T-helper 2 cell treated with Interferon-gamma antibody and Interleukin-4, amounts not matched to agents 100 ng/mL and 5 ng/mL, for 36 hours (primary cell): ENCODE data around the gene RPH3AL. TPM values are rescaled to one million over a fixed set of nuclear protein-coding genes. Genes with fewer than 3 reads are reported as not detected.
"Not testable (repeated sequence)": the region's sequence is repeated elsewhere in the genome, so short reads cannot be mapped to it uniquely, and the experiment has no call there.

Source experiments
- intact Hi-C: fragments of 100-400 bp; cut with micrococcal nuclease; formaldehyde crosslinking; loops from one replicate; pipeline ENCODE4 v1.15.1; 2023
- total RNA-seq: library from RNA; stranded (reverse); gene quantifications from 2 replicates; pipeline ENCODE4 v1.2.3, GENCODE V29; 2022

The RPH3AL gene
- total RNA-seq, 1 donor from 2014 or later, result 4.9 TPM

DNA sequence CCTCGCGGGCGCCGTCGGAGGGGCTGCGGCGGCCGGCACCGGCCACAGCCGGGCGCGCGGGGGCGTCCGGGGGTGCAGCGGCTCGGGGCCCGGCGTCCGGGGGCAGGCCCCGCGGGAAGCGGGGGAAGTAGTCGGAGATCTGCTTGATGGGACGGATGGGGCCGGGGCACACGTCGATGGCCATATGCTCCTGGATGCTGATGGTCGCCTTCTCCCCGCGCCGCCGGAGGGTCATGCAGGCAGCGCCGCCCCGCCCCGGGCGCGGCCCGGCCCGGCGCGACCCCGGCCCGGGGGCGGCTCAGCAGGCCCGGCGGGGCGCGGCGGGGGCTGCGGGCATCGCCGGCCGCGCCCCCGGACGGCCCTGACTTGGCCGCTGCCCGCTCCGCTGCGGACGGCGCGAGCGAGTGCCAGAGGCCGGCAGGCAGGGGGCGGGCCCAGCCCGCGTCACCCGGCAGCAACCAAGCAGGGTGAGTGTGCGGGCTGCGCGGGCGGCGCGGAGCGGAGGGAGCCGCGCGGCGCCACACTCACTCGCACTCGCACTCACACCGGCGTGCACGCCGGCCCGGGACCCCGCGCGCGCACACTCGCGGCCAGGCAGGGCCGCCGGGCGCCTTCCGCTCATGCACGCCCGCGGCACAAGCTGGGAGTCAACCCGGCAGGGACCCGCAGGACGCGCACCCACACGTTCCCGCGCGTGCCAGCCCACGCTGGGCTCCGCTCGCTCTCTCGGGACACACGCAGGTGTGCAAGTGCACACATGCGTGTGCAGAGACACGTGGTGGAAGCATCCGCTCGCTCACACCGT is 171.2 kb downstream of the RPH3AL start, which contains the start of gene DOC2B:
Gene DOC2B, minus strand, starts transcription at position 406 of the 805 bp plus-strand sequence. Its CDS starts 171 bp downstream, at position 235.
- intact Hi-C loops, result no loop called here

DNA sequence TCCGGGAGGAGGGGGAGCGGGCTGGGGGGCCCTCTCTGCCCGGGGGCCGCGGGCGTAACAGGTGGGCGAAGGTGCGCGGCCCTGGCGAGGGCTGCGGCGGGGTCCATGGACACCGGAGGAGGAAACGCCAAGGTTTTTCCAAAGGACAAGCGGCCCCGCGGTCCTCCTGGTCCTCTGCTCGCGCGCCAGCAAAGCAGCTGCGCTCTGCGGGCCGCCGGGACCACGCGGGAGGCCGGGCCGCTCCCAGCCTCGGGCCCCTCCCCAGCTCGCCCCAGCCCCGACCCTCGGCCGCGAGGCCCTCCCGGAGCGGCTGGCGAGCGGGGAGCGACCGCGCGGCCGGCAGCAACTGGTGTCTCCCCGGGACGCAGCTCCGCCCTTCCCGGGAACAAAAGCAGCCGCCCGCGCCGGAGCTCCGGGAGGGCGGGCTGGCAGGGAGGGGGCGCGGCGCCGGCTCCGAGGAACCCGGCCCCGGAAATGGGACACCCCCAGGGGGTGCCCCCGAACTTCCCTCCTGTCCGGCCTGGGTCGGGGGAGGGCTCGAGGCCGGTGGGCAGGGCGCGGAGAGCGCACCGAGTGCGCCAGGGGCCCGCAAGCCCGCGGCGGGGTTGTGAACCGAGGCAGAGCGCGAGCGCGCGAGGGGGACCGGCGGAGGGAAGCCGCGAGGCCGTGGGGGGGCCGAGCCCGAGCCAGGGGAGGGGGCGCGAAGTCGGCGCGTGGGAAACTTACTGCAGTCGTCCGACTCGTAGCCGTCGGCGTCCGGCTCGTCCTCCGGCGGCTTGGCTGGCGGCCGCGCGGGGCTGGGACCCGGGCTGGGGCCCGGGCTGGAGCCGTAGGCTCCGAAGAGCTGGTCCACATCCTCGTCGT is 172.0 kb downstream of the RPH3AL start:
- intact Hi-C loops, result no loop called here

DNA sequence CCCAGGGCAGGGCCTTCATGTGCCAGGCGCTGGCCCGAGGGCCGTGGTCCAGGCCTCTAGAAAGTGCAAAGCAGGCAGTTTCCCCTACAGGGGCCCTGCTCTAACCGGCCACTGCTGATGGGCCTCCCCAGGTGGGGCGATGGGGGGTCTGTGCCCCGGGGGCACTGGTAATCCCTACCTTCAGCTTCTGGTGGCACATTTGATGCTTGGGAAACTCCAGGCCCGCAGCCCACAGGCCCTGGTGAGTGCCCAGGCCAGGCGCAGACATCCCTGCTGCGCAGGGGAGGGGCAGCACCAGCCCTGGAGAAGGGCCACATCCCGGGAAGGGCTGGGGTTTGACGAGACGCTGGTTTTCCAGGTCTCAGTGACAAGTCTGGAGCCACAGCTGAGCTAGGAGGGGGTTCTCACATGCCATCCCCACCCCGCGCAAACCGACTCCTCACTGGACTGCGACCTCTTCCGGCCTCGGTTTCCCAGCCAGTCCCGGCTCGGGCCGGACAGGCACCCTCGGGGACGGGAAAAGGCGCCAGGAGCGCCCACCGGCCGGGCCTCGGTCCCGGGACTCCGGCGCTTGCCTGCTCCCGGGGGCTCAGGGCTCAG is 172.7 kb downstream of the RPH3AL start:
- intact Hi-C loops, result no loop called here

DNA sequence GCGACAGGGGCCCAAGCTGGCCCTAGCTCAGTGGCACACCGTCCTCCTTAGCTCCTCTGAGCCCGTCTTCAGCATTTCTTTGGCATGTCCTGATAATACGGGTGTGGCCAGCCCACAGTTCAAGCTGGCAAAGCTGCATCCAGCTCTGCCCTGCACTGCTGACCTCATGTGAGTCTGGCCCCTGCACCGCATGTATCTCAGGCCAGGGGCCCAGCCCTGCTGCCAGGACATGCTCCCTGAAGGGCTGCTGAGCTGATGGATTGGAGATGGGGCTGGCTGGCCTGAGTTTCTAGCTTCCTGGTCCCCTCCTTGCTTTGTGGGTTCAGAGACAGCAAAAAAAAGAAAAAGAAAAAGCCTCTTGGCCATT is 173.6 kb downstream of the RPH3AL start:
- intact Hi-C loops, result no loop called here

DNA sequence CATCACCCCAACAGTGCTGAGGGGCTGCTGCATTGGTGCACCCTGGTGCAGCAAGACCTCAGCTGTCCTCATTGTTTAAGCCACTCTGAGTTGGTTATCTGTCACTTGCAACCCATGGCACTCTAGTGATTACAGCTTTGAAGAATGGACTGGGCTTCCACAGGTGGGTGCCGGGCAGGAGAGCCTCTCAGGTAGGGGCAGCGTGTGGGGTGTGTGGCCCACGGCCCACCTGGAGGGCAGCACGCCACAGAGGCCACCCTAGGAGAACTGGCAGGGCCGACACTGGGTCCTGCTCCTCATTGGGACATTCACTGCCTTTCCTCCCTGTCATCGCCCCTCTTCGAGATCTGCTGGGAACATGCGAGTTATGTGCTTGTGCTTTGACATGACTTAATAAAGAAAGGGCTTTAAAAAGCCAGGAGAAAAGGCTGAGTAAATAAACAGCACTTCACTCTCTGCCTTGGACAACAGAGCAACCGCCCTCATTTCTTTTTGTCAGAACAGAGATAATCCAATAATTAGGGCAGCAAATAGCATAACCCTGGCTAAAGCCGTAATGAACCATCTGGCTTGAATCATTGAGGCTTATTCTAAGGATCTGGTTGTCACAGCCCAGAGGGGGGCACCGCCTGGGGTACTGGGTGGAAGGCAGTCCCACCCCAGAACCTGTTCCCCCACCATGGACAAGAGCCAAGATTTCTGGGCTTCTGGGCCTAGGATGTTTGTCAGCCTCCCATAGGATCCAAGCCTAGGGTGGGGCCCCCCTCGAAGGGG is 174.1 kb downstream of the RPH3AL start:
- intact Hi-C loops, result no loop called here

DNA sequence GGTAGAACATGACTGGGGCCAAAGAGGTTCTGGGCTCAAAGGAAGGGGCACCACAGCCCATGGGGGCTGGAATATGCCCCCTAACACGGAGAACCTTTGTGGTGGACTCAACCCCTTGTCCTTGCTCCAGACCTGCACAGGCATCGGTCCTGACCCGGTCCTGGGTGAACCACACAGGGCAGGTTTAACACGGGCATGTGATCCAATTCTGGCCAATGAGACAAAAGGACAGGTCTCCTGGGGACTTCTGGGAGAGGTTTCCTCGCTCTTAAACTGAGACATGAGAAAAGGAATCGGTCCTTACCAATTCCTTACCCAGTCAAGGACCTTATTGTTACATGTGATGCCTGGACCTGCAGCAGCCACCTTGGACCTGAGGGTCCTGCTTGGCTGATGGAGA is 174.8 kb downstream of the RPH3AL start:
- intact Hi-C loops, result no loop called here

DNA sequence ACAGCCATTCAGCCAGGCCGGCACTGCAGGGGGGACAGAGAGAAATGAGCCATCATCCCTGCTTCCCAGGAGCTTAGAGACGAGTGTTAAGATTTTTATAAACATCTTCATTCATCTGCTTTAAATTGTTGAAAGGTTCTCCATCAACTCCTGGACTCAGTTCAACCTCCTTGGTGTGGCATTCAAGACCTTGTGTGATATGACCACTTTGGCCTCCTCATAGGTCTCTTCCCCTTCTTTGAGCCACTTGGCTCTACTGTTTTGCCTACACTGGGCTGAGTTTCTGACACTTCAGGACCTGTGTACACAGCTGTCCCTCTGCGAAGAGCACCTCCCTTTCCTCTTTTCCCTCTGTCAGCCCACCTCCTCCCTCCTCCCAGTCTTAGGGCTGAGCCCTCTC is 175.5 kb downstream of the RPH3AL start:
- intact Hi-C loops, result no loop called here

DNA sequence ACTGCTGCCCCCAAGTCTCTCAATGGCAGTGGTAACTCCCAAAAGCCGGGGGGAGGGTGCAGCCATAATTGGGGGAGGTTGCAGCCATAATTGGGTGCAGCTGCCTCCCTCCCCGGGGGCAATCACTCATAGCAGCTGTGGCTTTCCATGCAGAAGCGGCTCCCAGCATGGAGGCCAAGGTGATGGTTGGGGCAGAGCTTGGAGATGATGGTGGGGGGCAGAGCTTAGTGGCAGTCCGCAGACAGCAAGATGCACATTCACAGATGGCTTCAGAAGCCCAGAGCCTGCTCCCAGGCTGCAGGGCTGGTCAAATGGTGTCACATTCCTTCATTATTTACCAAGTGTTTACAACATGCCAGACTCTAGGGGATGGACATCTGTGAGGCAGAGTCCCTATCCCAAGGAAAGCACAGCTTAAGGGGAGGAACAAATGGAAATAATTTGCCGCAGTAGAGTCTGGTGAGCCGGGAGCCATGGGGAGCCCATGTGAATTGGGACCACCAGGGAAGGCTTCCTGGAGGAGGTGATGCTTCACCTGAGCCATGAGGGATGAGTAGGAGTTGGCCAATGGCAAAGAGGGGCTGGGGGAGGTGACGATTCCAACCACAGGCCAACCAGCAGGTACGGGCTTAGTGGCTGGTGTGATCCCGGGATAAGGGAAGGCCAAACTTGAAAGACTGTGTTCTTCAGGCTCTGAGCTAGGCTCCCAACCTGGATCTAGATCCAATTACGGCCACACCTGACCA is 179.3 kb downstream of the RPH3AL start:
- intact Hi-C loops, result no loop called here

DNA sequence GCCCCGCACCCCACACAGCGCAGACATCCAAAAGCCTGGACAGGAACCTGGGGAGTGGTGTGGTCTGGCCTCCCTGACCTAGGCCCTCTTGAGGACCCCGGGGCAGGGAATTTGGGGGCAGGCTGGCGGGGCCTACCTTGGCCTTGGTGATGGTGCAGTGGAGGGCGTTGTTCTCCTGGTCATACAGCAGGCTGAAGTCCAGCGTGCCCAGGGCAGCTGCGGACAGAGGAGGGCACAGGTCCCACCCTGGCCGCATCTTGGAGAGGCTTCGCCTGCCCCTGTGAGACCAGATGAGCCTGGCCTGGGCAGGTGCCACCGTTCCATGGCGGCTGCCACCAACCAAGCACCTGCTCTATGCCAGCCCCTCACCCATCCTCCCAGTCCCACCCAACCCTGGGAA is 180.2 kb downstream of the RPH3AL start:
- intact Hi-C loops, result no loop called here

DNA sequence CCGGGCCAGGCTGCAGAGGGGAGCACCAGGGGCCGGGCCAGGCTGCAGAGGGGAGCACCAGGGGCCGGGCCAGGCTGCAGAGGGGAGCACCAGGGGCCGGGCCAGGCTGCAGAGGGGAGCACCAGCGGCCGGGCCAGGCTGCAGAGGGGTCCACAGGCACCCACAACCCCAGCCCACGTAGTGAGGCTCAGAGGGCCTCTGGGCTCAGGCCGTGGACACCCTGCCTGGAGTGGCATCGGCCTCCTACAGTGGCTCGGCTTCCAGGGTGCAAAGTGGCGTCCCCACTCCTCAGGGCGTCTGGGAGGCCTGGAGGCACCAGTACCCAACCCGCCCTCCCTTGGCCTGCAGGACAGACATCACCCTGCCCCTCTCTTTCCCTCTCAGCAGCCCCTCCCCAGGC is 180.7 kb downstream of the RPH3AL start:
- intact Hi-C loops, result no loop called here

DNA sequence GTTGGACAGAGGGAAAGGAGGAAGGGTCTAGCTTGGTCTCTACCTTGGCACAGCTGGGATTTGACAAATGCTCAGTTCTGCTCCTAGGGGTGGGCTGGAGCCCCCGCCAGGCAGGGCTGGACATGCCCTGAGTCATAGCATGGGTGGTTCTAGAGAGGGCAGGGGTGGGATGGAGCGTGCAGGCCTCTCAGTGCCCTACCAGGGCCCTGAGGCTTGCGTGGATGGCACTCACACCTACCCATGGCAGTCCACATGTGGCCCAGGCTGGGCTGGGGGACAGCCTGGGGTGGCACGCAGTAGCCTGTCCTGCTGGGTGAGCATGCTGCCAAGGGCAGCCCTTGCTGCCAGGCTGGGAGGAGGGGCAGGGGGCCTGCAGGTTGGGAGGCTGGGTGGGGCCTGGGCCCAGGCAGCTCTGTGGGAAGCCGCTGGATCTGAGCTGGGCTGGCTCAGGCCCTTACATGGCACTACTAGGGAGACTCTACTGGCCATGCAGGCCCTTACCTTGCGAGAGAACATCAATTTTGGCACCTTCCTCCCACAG is 182.4 kb downstream of the RPH3AL start:
- intact Hi-C loops, result no loop called here

DNA sequence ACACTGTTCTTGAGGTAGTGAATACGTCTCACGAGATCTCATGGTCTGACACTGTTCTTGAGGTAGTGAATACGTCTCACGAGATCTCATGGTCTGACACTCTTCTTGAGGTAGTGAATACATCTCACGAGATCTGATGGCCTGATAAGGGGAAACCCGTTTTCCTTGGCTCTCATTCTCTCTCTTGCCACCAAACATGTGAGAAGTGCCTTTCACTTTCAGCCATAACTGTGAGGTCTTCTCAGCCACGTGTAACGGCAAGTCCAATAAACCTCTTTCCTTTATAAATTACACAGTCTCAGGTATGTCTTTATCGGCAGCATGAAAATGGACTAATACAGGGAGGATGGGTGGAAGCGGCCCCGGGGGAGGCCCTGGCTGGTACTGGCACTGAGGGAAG is 184.0 kb downstream of the RPH3AL start:
- intact Hi-C loops, result not testable (repeated sequence)

DNA sequence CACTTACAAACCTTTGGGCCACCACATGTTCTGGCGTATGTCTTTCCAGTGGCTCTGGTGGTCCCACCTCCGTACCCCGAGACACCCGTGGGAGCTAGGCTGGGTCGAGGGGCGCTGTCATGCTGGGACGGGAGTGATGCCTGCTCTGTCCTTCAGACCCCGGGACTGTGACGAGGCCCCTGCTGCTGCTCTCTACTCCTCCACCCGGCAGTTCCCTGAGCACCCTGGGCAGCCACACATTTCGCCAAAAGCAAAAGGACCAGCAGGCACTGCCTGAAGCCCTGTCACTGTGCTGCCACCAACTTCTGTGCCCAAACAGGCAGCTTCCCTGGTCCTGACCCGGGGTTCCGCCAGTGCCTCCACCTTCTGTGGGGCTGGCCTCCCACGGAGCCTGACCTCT is 186.7 kb downstream of the RPH3AL start:
- intact Hi-C loops, result no loop called here

DNA sequence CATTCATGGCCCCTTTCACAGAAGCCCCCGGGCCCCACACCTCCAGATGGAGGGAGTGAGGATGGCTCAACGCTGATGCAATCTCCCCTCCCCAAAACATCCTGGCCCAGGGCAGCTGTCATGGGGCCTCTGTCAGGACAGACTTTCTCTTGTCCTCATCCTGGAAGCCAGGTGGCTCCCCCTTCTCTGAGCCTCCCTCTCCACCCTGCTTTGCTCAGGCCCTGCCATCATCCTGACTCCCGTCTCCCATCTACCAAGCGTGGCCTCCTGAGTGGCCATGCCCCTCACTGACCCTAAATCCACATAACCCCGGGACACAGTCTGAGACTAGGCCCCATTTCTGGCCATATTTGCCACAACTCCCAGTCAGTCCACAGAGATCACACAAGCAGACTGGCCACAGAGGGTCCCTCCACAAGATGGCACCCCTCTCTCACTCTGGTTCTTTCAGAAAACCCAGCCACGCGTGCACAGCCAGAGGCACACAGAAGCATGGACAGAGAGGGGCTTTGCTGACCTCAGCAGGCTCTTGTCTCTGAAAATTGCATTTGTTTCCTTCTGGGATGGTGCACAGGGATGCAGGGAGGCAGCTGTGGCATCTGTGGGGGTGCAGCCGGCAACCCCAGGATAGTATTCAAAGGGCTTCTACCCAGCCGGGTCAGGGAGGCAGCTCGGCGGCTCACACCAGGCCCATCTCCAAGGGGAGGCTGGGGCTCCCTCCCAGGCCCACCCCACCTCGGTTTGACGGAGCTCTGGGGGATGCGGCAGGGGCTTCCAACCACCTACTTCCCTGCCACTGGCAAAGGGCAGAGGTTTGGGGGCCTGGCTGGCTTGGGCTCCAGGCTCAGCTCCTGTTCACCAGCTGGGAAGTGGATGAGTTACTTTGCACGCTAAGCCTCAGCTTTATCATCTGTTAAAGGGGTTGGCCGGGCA is 188.0 kb downstream of the RPH3AL start:
- intact Hi-C loops, result no loop called here

DNA sequence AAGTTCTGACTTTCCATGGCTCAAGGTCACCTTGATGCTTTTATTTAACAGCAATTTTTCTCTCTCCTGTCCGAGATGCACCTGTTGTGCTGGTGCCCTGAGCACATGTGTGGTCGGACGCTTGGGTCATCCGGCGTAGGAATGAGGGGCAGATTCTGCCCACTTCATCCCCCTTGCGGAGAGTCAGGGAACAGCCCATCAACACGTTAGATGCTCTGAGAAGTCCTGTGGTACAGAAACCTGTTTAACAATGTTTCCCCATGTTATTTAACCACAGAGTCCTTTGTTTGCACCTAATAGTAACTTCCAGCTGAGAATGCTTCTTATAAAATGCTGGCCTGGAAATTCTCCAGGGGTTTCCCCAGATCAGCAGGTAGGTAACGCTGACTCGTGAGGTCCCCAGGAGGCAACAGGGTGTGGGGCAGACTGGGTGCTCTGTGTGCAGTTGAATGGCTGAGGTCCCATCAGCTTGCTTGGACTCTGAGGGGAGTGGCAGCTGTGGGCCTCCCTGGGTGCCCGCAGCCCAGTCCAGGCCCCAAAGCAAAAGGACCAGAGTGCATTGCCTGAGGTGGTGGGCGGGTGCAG is 189.0 kb downstream of the RPH3AL start:
- intact Hi-C loops, result no loop called here

DNA sequence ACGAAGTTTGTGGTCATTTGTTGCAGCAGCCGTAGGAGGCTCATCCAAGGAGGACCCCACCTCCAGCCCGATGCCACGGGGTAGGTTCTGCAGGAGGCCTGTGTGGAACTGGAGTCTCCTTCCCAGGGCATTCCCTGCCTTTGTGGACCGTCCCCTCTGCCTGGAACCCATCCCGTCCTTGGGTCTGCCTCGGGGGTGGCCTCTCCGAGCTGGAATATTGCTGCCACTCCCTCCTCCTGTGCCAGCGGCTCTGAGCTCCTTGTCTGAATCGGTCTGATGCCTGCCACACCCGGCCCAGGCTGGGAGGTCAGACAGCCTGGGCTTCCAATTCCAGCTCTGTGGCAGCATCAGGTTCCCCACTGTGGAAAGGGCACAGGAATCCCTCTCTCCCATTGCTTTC is 189.9 kb downstream of the RPH3AL start:
- intact Hi-C loops, result no loop called here
